HK-2 (cell line): ENCODE measurements around the gene PDLIM1.

Experiments
- DNase-seq: peaks from one replicate; pipeline ENCODE4 v3.0.0-alpha.2; 2018; ENCODE audit not compliant: unreplicated experiment

The PDLIM1 gene

GRCh38 chr10:95314192-95314918 lies 23.6 kb upstream of the PDLIM1 start:
- DNase-seq: no peak

GRCh38 chr10:95312986-95313495 lies 22.2 kb upstream of the PDLIM1 start:
- no peak for DNase-seq

DNA sequence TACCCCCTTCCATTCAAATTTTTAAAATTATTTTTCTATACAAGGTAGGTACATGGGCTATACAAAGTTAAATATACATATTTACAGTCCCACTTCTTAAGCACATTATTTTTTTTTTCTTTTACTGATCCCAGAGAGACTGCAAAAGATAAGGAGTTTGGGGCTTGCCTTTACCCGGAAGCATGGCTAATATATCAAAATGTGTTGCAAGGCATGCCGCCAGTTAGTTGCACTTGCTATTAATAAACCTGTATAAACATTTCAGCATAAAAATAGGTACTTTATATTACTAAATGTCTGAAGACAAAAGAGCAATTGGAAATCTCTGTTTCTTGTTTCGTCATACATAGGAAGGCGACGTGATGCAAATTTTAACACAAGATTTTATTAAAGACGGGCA lies 21.5 kb upstream of the PDLIM1 start:
- no peak for DNase-seq

- DNase-seq: no peak
Measured at GRCh38 chr10:95309958-95310357, 19.2 kb upstream of the PDLIM1 start.

- peak; percentile 94 for DNase-seq
Measured at GRCh38 chr10:95308389-95309302, 17.8 kb upstream of the PDLIM1 start.

DNA sequence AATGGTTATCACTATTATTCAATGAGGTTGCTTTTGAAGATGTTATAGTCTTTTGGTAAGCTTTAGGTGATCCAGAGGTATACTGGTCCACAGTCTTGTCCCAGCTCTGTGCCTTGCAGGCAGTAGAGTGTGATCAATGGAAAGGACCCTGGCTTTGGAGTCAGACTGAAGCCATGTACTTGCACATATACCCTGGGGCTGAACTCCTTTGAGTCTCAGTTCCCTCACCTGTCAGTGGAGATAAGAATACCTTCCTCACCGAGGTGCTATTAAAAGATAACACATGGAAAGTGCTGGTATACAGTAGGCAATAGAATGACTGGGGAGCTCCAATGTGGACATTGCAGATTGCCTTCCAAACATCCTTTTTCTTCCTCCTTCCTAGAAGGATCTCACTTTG lies 16.0 kb upstream of the PDLIM1 start:
- no peak for DNase-seq

GRCh38 chr10:95306318-95306650 lies 15.5 kb upstream of the PDLIM1 start:
- DNase-seq: no peak

- DNase-seq: no peak
Measured at GRCh38 chr10:95305606-95306317, 15.0 kb upstream of the PDLIM1 start.

DNA sequence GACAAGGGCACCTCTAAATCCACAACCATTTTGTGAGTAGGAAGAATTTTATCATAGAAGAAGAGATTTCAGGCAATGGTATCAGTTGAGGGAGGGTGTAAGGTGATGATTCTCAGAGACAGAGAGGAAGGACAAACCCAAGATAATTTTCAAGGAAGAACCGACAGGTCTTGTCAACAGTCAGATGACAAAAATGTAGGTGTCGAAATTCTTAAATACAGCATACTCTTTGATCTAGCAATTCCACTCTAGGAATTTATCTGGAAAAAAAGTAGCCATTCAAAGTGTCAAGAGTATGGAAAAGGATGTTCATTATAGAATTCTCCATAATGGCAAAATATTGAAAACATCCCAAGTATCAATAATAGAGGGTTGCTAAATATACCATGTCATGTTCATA lies 14.2 kb upstream of the PDLIM1 start:
- no peak for DNase-seq

- no peak for DNase-seq
Measured at GRCh38 chr10:95304463-95304862, 13.7 kb upstream of the PDLIM1 start.

- DNase-seq: no peak
Measured at GRCh38 chr10:95303950-95304349, 13.1 kb upstream of the PDLIM1 start.

DNA sequence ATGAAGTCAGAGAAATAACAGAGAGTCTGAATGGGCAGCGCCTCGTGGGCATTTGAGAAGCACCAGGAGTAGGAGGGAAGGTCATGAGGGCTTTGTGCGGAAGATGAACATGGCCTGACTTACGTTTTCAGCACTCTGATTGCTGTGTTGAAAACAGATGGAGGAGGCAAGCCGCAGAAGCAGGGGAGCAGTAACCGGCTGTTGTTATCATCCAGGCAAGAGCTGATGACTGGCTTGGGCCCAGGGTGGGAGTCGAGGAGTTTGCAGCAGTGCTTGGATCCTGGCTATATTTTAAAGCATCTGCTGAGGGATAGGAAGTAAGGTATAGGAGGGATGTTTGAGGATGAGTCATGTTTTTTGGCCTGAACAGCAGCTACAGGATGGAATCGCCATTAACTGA lies 12.7 kb upstream of the PDLIM1 start:
- DNase-seq: no peak

- DNase-seq: no peak
Measured at GRCh38 chr10:95300022-95300539, 9.3 kb upstream of the PDLIM1 start.

DNA sequence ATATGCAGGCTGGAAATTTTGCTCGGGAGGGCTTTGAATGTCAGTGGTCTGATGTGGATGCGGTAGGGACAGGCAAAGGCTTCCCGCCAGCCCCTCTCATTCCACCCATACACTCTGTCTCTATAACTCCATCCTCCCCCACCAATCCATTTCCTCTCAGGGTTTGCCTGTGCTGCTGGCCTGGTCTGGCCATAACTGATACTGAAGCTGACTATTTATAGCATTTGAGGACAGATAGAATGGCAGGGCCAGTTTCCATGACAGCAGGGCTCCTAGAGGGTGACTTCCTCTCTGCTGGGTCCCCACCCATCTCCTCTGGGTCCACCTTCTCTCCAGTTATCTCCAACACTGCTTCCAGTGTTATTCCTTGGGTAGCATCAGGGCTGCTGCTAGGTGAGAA lies 6.6 kb upstream of the PDLIM1 start:
- DNase-seq: no peak

- no peak for DNase-seq
Measured at GRCh38 chr10:95296764-95297163, 6.0 kb upstream of the PDLIM1 start.

GRCh38 chr10:95295031-95295755 lies 4.4 kb upstream of the PDLIM1 start:
- peak; percentile 82 for DNase-seq

GRCh38 chr10:95293631-95294030 lies 2.8 kb upstream of the PDLIM1 start:
- no peak for DNase-seq

- no peak for DNase-seq
Measured at GRCh38 chr10:95291365-95292039, 699 bp upstream of the PDLIM1 start.

- DNase-seq: no peak
Measured at GRCh38 chr10:95289921-95290421, 832 bp downstream of the PDLIM1 start.
